Breast epithelium (tissue), 4 donors: ENCODE results near the gene TRIP12. TPM values are rescaled to one million over a fixed set of nuclear protein-coding genes. Genes with fewer than 3 reads are reported as not detected.

ENCODE experiments used
- DNase-seq, 2 donors: peaks; one replicate each; pipeline ENCODE4 v3.0.0-alpha.2; 2019; ENCODE audit warnings: low spot score in 2 of 2
- H3K27ac ChIP-seq, 2 donors: fragments of 200-600 bp; sonication (generic) in 1 of 2; one replicate each; pipeline ENCODE4 v1.5.1; 2016 to 2019; ENCODE audit warnings: mild to moderate bottlenecking in 1 of 2
- H3K27me3 ChIP-seq, 2 donors: fragments of 200-600 bp; sonication (generic) in 1 of 2; one replicate each; pipeline versions ENCODE4 v1.5.1 to v1.6.0; 2017 to 2019; ENCODE audit warnings: control low read depth in 1 of 2, mild to moderate bottlenecking in 1 of 2
- H3K36me3 ChIP-seq: fragments of 200-600 bp; one replicate; pipeline ENCODE4 v1.5.1; 2019
- H3K4me1 ChIP-seq, 2 donors: fragments of 200-600 bp; sonication (generic); one replicate each; pipeline ENCODE4 v1.5.1; 2016 to 2019; ENCODE audit warnings: control low read depth in 1 of 2
- H3K4me3 ChIP-seq, 3 donors: fragments of 200-600 bp; sonication (generic); 1 replicate in 2 of 3; 2 replicates in 1 of 3; pipeline ENCODE4 v1.5.1; 2016 to 2019; ENCODE audit warnings: mild to moderate bottlenecking in 3 of 3, moderate library complexity in 2 of 3
- H3K9me3 ChIP-seq, 2 donors: fragments of 200-600 bp; sonication (generic) in 1 of 2; one replicate each; pipeline ENCODE4 v1.5.1; 2016 to 2019; ENCODE audit warnings: control low read depth in 1 of 2
- POLR2A ChIP-seq: fragments of 450-650 bp; IDR thresholded peaks from one replicate; pipeline ENCODE4 v1.6.1; 2016; ENCODE audit warnings: antibody characterized with exemption, mild to moderate bottlenecking, moderate library complexity
- POLR2AphosphoS5 ChIP-seq, 3 donors: sonication (generic); formaldehyde crosslinking; IDR thresholded peaks; one replicate each; pipeline ENCODE4 v1.6.1; 2017; ENCODE audit warnings: antibody characterized with exemption in 3 of 3
- intact Hi-C: fragments of 100-400 bp; cut with DNase I; formaldehyde crosslinking; loops from one replicate; pipeline ENCODE4 v1.15.1; 2023; ENCODE audit warnings: low total_unique reads
- total RNA-seq, 3 donors: library from RNA; depleted of rRNA; stranded (reverse); fragments of >200 nt; gene quantifications; one replicate each; pipeline ENCODE4 v1.1.0, GENCODE V29; 2016
- TF ChIP-seq, protein P1 (sequence below), 3 donors: fragments of 450-650 bp; IDR thresholded peaks; one replicate each; pipeline ENCODE4 v1.5.1; 2016 to 2017; ENCODE audit warnings: antibody characterized with exemption in 3 of 3, mild to moderate bottlenecking in 3 of 3, moderate library complexity in 3 of 3

The TRIP12 gene
- total RNA-seq, 3 donors from 2014 or later: 233 to 251 (median 247) TPM

- DNase-seq: no peak
- Histone ChIP-seq H3K4me1 (peaks cover 0 to 14% of the 10 kb centered on the region in 2 donors), H3K9me3 (no peaks in the 10 kb centered on the region), H3K27me3 (peaks cover 6 to 71% of the 10 kb centered on the region in 2 donors), H3K27ac (no peak within 1 kb of the TSS), H3K36me3 (no peaks in the 10 kb centered on the region), H3K4me3 (peak within 1 kb of the TSS; percentile 20 to 65 (median 46))
- TF ChIP-seq POLR2AphosphoS5 (IDR thresholded peaks at IDR 0.05): no peak
- TF ChIP-seq, protein P1, sequence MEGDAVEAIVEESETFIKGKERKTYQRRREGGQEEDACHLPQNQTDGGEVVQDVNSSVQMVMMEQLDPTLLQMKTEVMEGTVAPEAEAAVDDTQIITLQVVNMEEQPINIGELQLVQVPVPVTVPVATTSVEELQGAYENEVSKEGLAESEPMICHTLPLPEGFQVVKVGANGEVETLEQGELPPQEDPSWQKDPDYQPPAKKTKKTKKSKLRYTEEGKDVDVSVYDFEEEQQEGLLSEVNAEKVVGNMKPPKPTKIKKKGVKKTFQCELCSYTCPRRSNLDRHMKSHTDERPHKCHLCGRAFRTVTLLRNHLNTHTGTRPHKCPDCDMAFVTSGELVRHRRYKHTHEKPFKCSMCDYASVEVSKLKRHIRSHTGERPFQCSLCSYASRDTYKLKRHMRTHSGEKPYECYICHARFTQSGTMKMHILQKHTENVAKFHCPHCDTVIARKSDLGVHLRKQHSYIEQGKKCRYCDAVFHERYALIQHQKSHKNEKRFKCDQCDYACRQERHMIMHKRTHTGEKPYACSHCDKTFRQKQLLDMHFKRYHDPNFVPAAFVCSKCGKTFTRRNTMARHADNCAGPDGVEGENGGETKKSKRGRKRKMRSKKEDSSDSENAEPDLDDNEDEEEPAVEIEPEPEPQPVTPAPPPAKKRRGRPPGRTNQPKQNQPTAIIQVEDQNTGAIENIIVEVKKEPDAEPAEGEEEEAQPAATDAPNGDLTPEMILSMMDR (IDR thresholded peaks at IDR 0.05): no peak
- TF ChIP-seq POLR2A: no peak
- intact Hi-C loops: no loop called here
These were observed 207.6 kb downstream of the TRIP12 start, which contains the start of gene DNER for GRCh38 chr2:229714080-229714735. Gene DNER (minus strand): TSS chr2:229714555. CDS start chr2:229714423, 132 bp downstream.

Other genes with a start within 250 kb of the TRIP12 start
- gene DNER, start 207.5 kb downstream of the TRIP12 start, total RNA-seq: 1 to 10 TPM; 1.3 to 2.6 (median 1.6) TPM
- 1 to 10 TPM; 2.7 to 6.9 (median 3.3) TPM for gene FBXO36, start 494 bp upstream of the TRIP12 start, total RNA-seq
- gene SLC16A14, start 146.9 kb upstream of the TRIP12 start, total RNA-seq: 1 to 10 TPM; 1.9 to 7.5 (median 2.1) TPM